AG10803 (cell line): ENCODE measurements around the gene HIPK3.
A peak's percentile ranks its signal among the peaks of the same experiment; 100 is the strongest.

Experiments
- DNase-seq: peaks from one replicate; pipeline ENCODE4 v3.0.0; 2010; ENCODE audit warnings: low read depth
- H3K4me3 ChIP-seq: 2 replicates; pipeline ENCODE4 v1.5.1; 2011; ENCODE audit warnings: mild to moderate bottlenecking, low read length, control low read depth
- CTCF ChIP-seq: conservative IDR thresholded peaks from 2 replicates; pipeline ENCODE4 v1.5.1; 2011; ENCODE audit warnings: mild to moderate bottlenecking, low read length, control low read depth, inconsistent platforms

HIPK3 gene

GRCh38 chr11:33329705-33330329 lies 72.6 kb downstream of the HIPK3 start:
- TF ChIP-seq CTCF: peak; percentile 72
- peak; percentile 71 for DNase-seq

GRCh38 chr11:33333816-33334215 lies 76.6 kb downstream of the HIPK3 start:
- no peak for TF ChIP-seq CTCF
- no peak for DNase-seq

More at GRCh38 chr11:33329705-33330329, 72.6 kb downstream of the HIPK3 start:
- no peak overlapping the region for H3K4me3 ChIP-seq

GRCh38 chr11:33334627-33335026 lies 77.4 kb downstream of the HIPK3 start:
- TF ChIP-seq CTCF: no peak
- H3K4me3 ChIP-seq: no peak overlapping the region
- DNase-seq: no peak

More at GRCh38 chr11:33333816-33334215, 76.6 kb downstream of the HIPK3 start:
- H3K4me3 ChIP-seq: no peak overlapping the region

GRCh38 chr11:33339247-33339646 lies 82.1 kb downstream of the HIPK3 start:
- DNase-seq: no peak
- TF ChIP-seq CTCF: no peak
- no peak overlapping the region for H3K4me3 ChIP-seq

- DNase-seq: peak; percentile 18
- no peak overlapping the region for H3K4me3 ChIP-seq
- peak; percentile 23; the same call in 1 of the 2 replicates for TF ChIP-seq CTCF
Measured at GRCh38 chr11:33344611-33345010, 87.4 kb downstream of the HIPK3 start.

- DNase-seq: no peak
- TF ChIP-seq CTCF: no peak
- no peak overlapping the region for H3K4me3 ChIP-seq
Measured at GRCh38 chr11:33347490-33348125, 90.4 kb downstream of the HIPK3 start.

- no peak for TF ChIP-seq CTCF
- no peak overlapping the region for H3K4me3 ChIP-seq
- no peak for DNase-seq
Measured at GRCh38 chr11:33350287-33350686, 93.1 kb downstream of the HIPK3 start.
